Trophoblast cell (in vitro differentiated cells and primary cell): ENCODE results near the gene DLX6.
A peak's percentile ranks its signal among the peaks of the same experiment; 100 is the strongest.

Experiments
- DNase-seq, 2 donors: peaks; one replicate each; pipeline ENCODE4 v3.0.0-alpha.2; 2016
- H2AFZ ChIP-seq: 2 replicates; pipeline ENCODE4 v1.6.1; 2013; ENCODE audit warnings: low read length, moderate library complexity, mild to moderate bottlenecking; ENCODE audit not compliant: insufficient read depth, poor library complexity
- H2AK5ac ChIP-seq: 2 replicates; pipeline ENCODE4 v1.6.1; 2013; ENCODE audit warnings: mild to moderate bottlenecking, low read length
- H2BK120ac ChIP-seq: 2 replicates; pipeline ENCODE4 v1.6.1; 2013; ENCODE audit warnings: low read length, mild to moderate bottlenecking, moderate library complexity; ENCODE audit not compliant: insufficient read depth, poor library complexity
- H2BK12ac ChIP-seq: 2 replicates; pipeline ENCODE4 v1.6.1; 2013; ENCODE audit warnings: mild to moderate bottlenecking, low read length, moderate library complexity
- H2BK5ac ChIP-seq: 2 replicates; pipeline ENCODE4 v1.6.1; 2013; ENCODE audit warnings: low read length, low read depth, moderate library complexity, mild to moderate bottlenecking; ENCODE audit not compliant: poor library complexity
- H3K14ac ChIP-seq: 2 replicates; pipeline ENCODE4 v1.6.1; 2013; ENCODE audit warnings: mild to moderate bottlenecking, low read length
- H3K18ac ChIP-seq: 2 replicates; pipeline ENCODE4 v1.6.1; 2013; ENCODE audit warnings: mild to moderate bottlenecking, low read length
- H3K23ac ChIP-seq: 2 replicates; pipeline ENCODE4 v1.6.1; 2013; ENCODE audit warnings: low read length
- H3K27ac ChIP-seq: 2 replicates; pipeline ENCODE4 v1.5.1; 2013; ENCODE audit warnings: low read depth, mild to moderate bottlenecking, inconsistent platforms, low read length, moderate library complexity
- H3K27me3 ChIP-seq: 2 replicates; pipeline ENCODE4 v1.6.1; 2013; ENCODE audit warnings: inconsistent platforms, mild to moderate bottlenecking, low read length, moderate library complexity; ENCODE audit not compliant: insufficient read depth
- H3K36me3 ChIP-seq, 2 experiments: 1 replicate in 1 of 2; 2 replicates in 1 of 2; pipeline ENCODE4 v1.6.1; 2013; ENCODE audit warnings: low read length in 2 of 2, mild to moderate bottlenecking in 2 of 2, moderate library complexity in 1 of 2; ENCODE audit not compliant: insufficient read depth in 2 of 2, control insufficient read depth in 1 of 2
- H3K4ac ChIP-seq: 2 replicates; pipeline ENCODE4 v1.6.1; 2013; ENCODE audit warnings: low read depth, mild to moderate bottlenecking, low read length, moderate library complexity
- H3K4me1 ChIP-seq, 2 experiments: 1 replicate in 1 of 2; 2 replicates in 1 of 2; pipeline ENCODE4 v1.6.1; 2013; ENCODE audit warnings: low read length in 2 of 2, mild to moderate bottlenecking in 2 of 2, moderate library complexity in 1 of 2; ENCODE audit not compliant: insufficient read depth in 2 of 2, control insufficient read depth in 1 of 2
- H3K4me2 ChIP-seq: 2 replicates; pipeline ENCODE4 v1.6.1; 2013; ENCODE audit warnings: inconsistent platforms, mild to moderate bottlenecking, low read length, moderate library complexity
- H3K4me3 ChIP-seq: 2 replicates; pipeline ENCODE4 v1.5.1; 2013; ENCODE audit warnings: mild to moderate bottlenecking, low read depth, low read length, inconsistent platforms
- H3K79me1 ChIP-seq: one replicate; pipeline ENCODE4 v1.6.1; 2013; ENCODE audit warnings: low read length
- H3K79me2 ChIP-seq: 2 replicates; pipeline ENCODE4 v1.6.1; 2013; ENCODE audit warnings: low read length, mild to moderate bottlenecking; ENCODE audit not compliant: control insufficient read depth, insufficient read depth, poor library complexity
- H3K9ac ChIP-seq: 2 replicates; pipeline ENCODE4 v1.6.1; 2013; ENCODE audit warnings: mild to moderate bottlenecking, low read length
- H3K9me3 ChIP-seq: 2 replicates; pipeline ENCODE4 v1.6.1; 2013; ENCODE audit warnings: low read depth, mild to moderate bottlenecking, control low read depth, inconsistent platforms, low read length; ENCODE audit not compliant: insufficient read depth
- H4K12ac ChIP-seq: 2 replicates; pipeline ENCODE4 v1.6.1; 2013; ENCODE audit warnings: low read depth, mild to moderate bottlenecking, low read length, moderate library complexity
- H4K8ac ChIP-seq: 2 replicates; pipeline ENCODE4 v1.6.1; 2013; ENCODE audit warnings: low read depth, mild to moderate bottlenecking, low read length, moderate library complexity
- H4K91ac ChIP-seq: one replicate; pipeline ENCODE4 v1.6.1; 2013; ENCODE audit warnings: low read depth, mild to moderate bottlenecking, low read length, moderate library complexity
- WGBS: extraction: QIAGEN DNeasy Blood & Tissue Kit; methylation state at CpG from one replicate; pipeline ENCODE4 v1.1.7; 2013; ENCODE audit warnings: missing lambda C conversion rate; ENCODE audit not compliant: insufficient read length, insufficient coverage; ENCODE audit errors: extremely low coverage; 5-methylcytosine and 5-hydroxymethylcytosine counted together

Gene DLX6

DNA sequence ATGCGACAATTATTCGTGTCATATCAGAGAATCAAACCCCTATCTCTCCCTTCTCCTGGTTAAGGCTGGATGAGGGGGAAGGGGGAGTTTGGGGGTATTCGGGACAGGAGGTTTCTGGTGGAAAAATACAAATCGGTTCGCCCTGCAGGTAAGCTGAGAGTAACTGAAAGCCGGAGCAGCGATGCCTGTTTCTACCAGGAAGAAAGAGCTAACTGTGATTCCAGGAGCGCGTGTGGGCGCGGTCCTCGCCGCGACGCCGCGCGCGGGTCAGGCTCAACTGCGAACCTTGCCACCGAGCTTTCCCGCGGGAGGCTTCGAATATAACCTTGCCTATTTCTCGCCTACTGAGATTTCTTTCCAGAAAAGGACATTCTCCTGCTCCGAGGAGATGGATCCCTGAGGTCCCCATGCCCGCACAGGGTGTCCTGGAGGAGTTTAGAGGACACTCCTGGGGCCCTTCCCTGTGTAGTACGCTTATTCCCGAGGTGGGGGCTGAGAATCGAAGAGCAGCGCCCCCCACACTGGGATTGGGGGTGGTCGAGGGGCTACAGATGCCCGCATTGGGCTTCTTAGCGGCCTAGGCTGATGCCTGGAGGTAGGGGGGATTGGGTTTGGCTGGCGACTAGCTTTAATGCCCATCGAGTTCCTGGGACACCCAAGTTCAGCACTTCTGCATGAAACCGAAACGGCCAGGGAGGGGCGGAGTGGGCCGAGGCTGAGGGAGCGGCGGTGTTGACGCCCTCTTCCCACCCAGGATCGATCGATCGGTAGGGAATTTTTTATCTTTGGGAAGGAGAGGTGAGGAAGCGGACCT lies 13.0 kb upstream of the DLX6 start:
- Histone ChIP-seq H2AFZ (no peak overlapping the region), H3K4me1 (peaks cover 2 to 16% of the 10 kb centered on the region in 2 experiments), H4K12ac (no peak overlapping the region), H3K36me3 (no peaks in the 10 kb centered on the region), H2BK120ac (no peak overlapping the region), H3K14ac (no peak overlapping the region), H3K18ac (no peak overlapping the region), H2AK5ac (no peak overlapping the region), H2BK12ac (no peak overlapping the region), H3K79me2 (no peaks in the 10 kb centered on the region), H3K27ac (no peak overlapping the region), H3K4ac (no peak overlapping the region), H3K4me3 (no peak overlapping the region), H3K4me2 (no peak overlapping the region), H2BK5ac (no peak overlapping the region), H4K8ac (no peak overlapping the region), H4K91ac (no peak overlapping the region), H3K23ac (no peak overlapping the region), H3K9me3 (peaks cover 9% of the 10 kb centered on the region), H3K9ac (no peak overlapping the region), H3K27me3 (peaks cover 42% of the 10 kb centered on the region), H3K79me1 (no peaks in the 10 kb centered on the region)
- no CpG with 5 or more reads among the region's 47 CpGs for WGBS
- no peak for DNase-seq

DNA sequence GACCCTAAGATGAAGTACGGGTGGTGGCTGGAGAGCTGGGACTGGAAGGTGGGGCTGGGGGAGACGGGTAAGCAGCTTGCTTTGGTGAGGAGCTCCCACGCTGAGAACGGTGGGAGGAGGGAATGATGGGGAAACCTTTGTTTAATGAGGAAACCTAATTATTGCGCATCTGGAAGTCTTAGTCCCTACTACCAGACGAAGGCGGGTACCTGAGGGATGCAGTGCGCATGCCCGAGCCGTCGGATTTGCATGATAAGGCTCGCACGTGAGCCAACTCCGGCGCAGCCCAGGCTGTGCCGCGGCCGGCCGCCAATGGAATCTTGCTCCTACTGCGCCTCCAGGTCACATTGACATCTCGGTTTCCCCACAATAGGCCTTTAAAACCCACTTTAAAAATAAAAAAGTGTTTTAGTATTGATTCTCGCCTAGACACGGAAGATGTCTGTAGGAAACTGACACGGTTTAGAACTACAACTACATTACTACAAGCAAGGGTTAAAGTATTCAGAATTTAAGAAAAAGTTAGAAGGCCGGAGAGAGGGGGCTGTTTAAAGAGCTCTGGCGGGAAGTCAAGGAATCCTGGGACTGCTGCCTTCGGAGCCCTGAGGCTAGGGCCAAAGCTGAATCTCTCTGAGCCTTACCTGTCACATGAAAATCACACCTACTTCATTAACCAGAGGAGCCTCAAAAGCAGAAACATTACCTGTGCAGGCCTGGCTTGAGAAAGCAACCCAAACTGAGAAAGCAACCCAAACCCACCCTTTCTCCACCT lies 12.1 kb upstream of the DLX6 start:
- H3K27ac ChIP-seq, result no peak overlapping the region
- peaks cover 9% of the 10 kb centered on the region for H3K9me3 ChIP-seq
- no peaks in the 10 kb centered on the region for H3K79me2 ChIP-seq
- no peak overlapping the region for H3K4ac ChIP-seq
- H3K27me3 ChIP-seq, result peaks cover 50% of the 10 kb centered on the region
- H2BK12ac ChIP-seq, result no peak overlapping the region
- no peak overlapping the region for H3K18ac ChIP-seq
- no peak overlapping the region for H3K9ac ChIP-seq
- H2BK120ac ChIP-seq, result no peak overlapping the region
- no peak for DNase-seq
- no peak overlapping the region for H2AFZ ChIP-seq
- H2AK5ac ChIP-seq, result no peak overlapping the region
- H4K91ac ChIP-seq, result no peak overlapping the region
- H3K79me1 ChIP-seq, result no peaks in the 10 kb centered on the region
- peaks cover 2 to 19% of the 10 kb centered on the region in 2 experiments for H3K4me1 ChIP-seq
- H2BK5ac ChIP-seq, result no peak overlapping the region
- H3K4me2 ChIP-seq, result peak overlapping the region; percentile 29
- H3K36me3 ChIP-seq, result no peaks in the 10 kb centered on the region
- WGBS, result no CpG with 5 or more reads among the region's 27 CpGs
- no peak overlapping the region for H3K4me3 ChIP-seq
- no peak overlapping the region for H4K12ac ChIP-seq
- H4K8ac ChIP-seq, result no peak overlapping the region
- H3K14ac ChIP-seq, result no peak overlapping the region
- H3K23ac ChIP-seq, result no peak overlapping the region

DNA sequence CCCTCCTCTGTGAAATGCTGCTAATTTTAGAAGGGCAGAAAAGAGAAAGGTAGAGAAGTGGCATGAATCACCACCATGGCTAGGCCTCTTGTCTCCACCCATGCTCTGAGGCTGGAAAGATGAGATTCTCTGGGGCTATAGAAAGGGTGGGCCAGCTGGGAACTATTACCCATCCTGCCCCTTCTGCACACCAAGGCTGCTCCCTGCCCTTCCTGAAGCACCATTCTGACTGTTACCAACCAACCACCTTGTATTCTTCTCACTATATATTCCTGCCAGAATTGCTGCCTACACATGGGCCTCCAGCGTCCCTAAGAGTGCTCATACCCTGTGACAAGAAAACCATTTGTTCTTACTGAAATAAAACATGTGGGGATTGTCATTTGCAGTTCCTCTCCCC lies 11.4 kb upstream of the DLX6 start:
- Histone ChIP-seq H3K27ac (no peak overlapping the region), H3K36me3 (no peaks in the 10 kb centered on the region), H3K9ac (no peak overlapping the region), H4K91ac (no peak overlapping the region), H2BK120ac (no peak overlapping the region), H3K79me2 (no peaks in the 10 kb centered on the region), H3K18ac (no peak overlapping the region), H2BK5ac (no peak overlapping the region), H3K4ac (no peak overlapping the region), H3K4me3 (no peak overlapping the region), H4K8ac (no peak overlapping the region), H3K4me2 (no peak overlapping the region), H3K9me3 (peaks cover 9% of the 10 kb centered on the region), H2AK5ac (no peak overlapping the region), H2BK12ac (no peak overlapping the region), H3K4me1 (peaks cover 2 to 23% of the 10 kb centered on the region in 2 experiments), H3K14ac (no peak overlapping the region), H2AFZ (no peak overlapping the region), H4K12ac (no peak overlapping the region), H3K27me3 (peaks cover 54% of the 10 kb centered on the region), H3K79me1 (no peaks in the 10 kb centered on the region), H3K23ac (no peak overlapping the region)
- DNase-seq, result no peak
- WGBS, result no CpG with 5 or more reads among the region's 1 CpG

DNA sequence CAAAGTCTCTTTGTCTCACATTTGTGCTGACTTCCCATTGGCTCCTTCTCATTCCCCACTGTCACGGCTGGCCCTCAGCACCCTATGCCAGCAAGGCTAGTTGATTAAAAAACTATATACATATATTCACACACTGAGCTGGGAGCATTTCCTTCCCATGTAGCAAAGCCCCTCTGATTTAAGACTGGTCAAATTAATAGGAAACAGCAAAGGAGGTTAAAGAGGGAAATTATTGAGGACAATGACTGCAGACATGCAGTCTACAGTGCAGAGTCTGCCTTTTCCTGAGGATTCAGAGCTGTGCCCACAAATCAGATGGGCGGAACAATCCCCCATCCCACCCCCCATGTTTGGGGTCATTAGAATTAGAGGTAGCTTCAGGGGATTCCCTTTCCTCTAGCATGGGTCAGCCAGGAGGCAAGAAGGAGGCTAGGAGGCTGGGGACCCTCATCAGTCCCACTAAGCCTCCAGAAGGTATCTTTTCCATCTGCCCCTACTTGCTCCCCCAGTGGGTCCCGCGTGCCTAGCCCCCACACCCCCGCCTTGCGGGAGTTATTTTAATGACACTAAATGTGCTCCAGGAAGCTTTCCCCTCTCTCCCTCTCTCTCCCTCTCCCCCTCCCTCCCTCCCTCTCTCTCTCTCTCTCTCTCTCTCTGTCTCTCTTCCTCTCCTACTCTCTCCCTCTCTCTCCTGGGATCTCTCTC lies 9.8 kb upstream of the DLX6 start:
- Histone ChIP-seq H3K27ac (no peak overlapping the region), H4K8ac (no peak overlapping the region), H2BK12ac (no peak overlapping the region), H4K91ac (no peak overlapping the region), H3K36me3 (no peaks in the 10 kb centered on the region), H2AK5ac (no peak overlapping the region), H3K23ac (no peak overlapping the region), H3K14ac (no peak overlapping the region), H2BK5ac (no peak overlapping the region), H3K79me1 (no peaks in the 10 kb centered on the region), H3K27me3 (peaks cover 48% of the 10 kb centered on the region), H4K12ac (no peak overlapping the region), H3K4me3 (no peak overlapping the region), H3K9me3 (peaks cover 9% of the 10 kb centered on the region), H3K18ac (no peak overlapping the region), H3K4ac (no peak overlapping the region), H2AFZ (no peak overlapping the region), H3K79me2 (no peaks in the 10 kb centered on the region), H3K4me1 (peaks cover 0 to 18% of the 10 kb centered on the region in 2 experiments), H2BK120ac (no peak overlapping the region), H3K4me2 (no peak overlapping the region), H3K9ac (no peak overlapping the region)
- DNase-seq, result no peak
- WGBS, result no CpG with 5 or more reads among the region's 6 CpGs
